DND-41 (cell line): ENCODE data around the gene ZNF79.

Source experiments
- ATAC-seq: fragments of 200-7000 bp; cut with Tn5 transposase; 3 replicates; pipeline ENCODE4 v1.9.1; 2021; ENCODE audit warnings: low read depth; ENCODE audit not compliant: insufficient read depth
- DNase-seq: peaks from one replicate; pipeline ENCODE4 v3.0.0-alpha.2; 2020
- H2AFZ ChIP-seq: 2 replicates; pipeline ENCODE4 v1.6.0; 2012; ENCODE audit warnings: low read depth, low read length
- H3K27ac ChIP-seq: 2 replicates; pipeline ENCODE4 v1.5.1; 2012; ENCODE audit warnings: low read length, inconsistent platforms
- H3K27me3 ChIP-seq: fragments of 200-600 bp; sonication (generic); 2 replicates; pipeline ENCODE4 v1.6.0; 2012; ENCODE audit warnings: low read length, mild to moderate bottlenecking, inconsistent platforms; ENCODE audit not compliant: insufficient read depth, poor library complexity
- H3K36me3 ChIP-seq: 2 replicates; pipeline ENCODE4 v1.5.1; 2012; ENCODE audit warnings: low read length, inconsistent platforms; ENCODE audit not compliant: insufficient read depth
- H3K4me1 ChIP-seq: 2 replicates; pipeline ENCODE4 v1.5.1; 2012; ENCODE audit warnings: mild to moderate bottlenecking, low read length; ENCODE audit not compliant: insufficient read depth
- H3K4me2 ChIP-seq: 2 replicates; pipeline ENCODE4 v1.6.0; 2012; ENCODE audit warnings: mild to moderate bottlenecking, moderate library complexity, low read length, inconsistent platforms; ENCODE audit not compliant: insufficient read depth
- H3K4me3 ChIP-seq, 2 experiments: fragments of 200-600 bp in 1 of 2; shearing (Covaris generic) in 1 of 2; 2 replicates each; pipeline ENCODE4 v1.5.1; 2012 to 2016; ENCODE audit warnings: inconsistent platforms in 2 of 2, low read length in 2 of 2, mild to moderate bottlenecking in 2 of 2, low read depth in 1 of 2, moderate library complexity in 1 of 2
- H3K79me2 ChIP-seq: 2 replicates; pipeline ENCODE4 v1.6.0; 2012; ENCODE audit warnings: low read length, inconsistent platforms; ENCODE audit not compliant: insufficient read depth
- H3K9ac ChIP-seq: 2 replicates; pipeline ENCODE4 v1.6.0; 2012; ENCODE audit warnings: low read depth, mild to moderate bottlenecking, inconsistent platforms, low read length, moderate library complexity
- H3K9me3 ChIP-seq: 2 replicates; pipeline ENCODE4 v1.5.1; 2012; ENCODE audit warnings: low read length, moderate library complexity, mild to moderate bottlenecking, inconsistent platforms; ENCODE audit not compliant: insufficient read depth, severe bottlenecking
- H4K20me1 ChIP-seq: 2 replicates; pipeline ENCODE4 v1.6.0; 2012; ENCODE audit warnings: low read length; ENCODE audit not compliant: insufficient read depth
- EZH2 ChIP-seq: IDR thresholded peaks from 3 replicates; pipeline ENCODE4 v1.6.1; 2012; ENCODE audit warnings: borderline replicate concordance, low read depth, mild to moderate bottlenecking, moderate library complexity, low read length, inconsistent platforms; ENCODE audit not compliant: severe bottlenecking
- TF ChIP-seq, protein P1 (sequence below): IDR thresholded peaks from 2 replicates; pipeline ENCODE4 v1.5.1; 2012; ENCODE audit warnings: borderline replicate concordance, low read length, moderate library complexity, mild to moderate bottlenecking; ENCODE audit not compliant: poor library complexity, severe bottlenecking; ENCODE audit errors: extremely low read depth

ZNF79 gene

DNA sequence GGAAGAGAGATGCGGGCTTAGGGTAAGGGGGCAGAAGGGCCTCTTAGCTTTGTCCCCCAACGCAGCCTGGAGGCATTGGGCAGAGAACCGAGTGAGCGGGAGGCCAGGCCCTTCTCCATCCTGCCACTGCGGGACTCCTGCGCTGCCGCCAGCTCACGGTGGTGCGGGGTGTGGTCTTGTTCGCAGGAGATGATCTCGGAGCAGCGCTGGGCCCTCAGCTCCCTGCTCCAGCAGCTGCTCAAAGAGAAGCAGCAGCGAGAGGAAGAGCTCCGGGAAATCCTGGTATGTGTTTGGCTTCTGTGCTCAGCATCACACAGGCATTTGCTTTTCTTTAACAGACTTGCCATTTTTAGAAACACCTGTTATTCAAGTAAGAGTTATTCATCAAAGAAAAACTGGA is 68.4 kb downstream of the ZNF79 start:
- Histone ChIP-seq H3K4me3 (no peak overlapping the region), H3K9ac (no peak overlapping the region), H3K4me2 (no peak overlapping the region), H3K27me3 (no peaks in the 10 kb centered on the region), H3K4me1 (no peaks in the 10 kb centered on the region), H3K9me3 (no peaks in the 10 kb centered on the region), H2AFZ (no peak overlapping the region), H3K36me3 (peaks cover 23% of the 10 kb centered on the region), H3K27ac (no peak overlapping the region), H3K79me2 (no peaks in the 10 kb centered on the region), H4K20me1 (no peaks in the 10 kb centered on the region; the same call in 1 of the 2 replicates)
- TF ChIP-seq, protein P1, sequence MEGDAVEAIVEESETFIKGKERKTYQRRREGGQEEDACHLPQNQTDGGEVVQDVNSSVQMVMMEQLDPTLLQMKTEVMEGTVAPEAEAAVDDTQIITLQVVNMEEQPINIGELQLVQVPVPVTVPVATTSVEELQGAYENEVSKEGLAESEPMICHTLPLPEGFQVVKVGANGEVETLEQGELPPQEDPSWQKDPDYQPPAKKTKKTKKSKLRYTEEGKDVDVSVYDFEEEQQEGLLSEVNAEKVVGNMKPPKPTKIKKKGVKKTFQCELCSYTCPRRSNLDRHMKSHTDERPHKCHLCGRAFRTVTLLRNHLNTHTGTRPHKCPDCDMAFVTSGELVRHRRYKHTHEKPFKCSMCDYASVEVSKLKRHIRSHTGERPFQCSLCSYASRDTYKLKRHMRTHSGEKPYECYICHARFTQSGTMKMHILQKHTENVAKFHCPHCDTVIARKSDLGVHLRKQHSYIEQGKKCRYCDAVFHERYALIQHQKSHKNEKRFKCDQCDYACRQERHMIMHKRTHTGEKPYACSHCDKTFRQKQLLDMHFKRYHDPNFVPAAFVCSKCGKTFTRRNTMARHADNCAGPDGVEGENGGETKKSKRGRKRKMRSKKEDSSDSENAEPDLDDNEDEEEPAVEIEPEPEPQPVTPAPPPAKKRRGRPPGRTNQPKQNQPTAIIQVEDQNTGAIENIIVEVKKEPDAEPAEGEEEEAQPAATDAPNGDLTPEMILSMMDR, result no peak
- TF ChIP-seq EZH2, result no peak
- DNase-seq, result no peak
- no peak for ATAC-seq

DNA sequence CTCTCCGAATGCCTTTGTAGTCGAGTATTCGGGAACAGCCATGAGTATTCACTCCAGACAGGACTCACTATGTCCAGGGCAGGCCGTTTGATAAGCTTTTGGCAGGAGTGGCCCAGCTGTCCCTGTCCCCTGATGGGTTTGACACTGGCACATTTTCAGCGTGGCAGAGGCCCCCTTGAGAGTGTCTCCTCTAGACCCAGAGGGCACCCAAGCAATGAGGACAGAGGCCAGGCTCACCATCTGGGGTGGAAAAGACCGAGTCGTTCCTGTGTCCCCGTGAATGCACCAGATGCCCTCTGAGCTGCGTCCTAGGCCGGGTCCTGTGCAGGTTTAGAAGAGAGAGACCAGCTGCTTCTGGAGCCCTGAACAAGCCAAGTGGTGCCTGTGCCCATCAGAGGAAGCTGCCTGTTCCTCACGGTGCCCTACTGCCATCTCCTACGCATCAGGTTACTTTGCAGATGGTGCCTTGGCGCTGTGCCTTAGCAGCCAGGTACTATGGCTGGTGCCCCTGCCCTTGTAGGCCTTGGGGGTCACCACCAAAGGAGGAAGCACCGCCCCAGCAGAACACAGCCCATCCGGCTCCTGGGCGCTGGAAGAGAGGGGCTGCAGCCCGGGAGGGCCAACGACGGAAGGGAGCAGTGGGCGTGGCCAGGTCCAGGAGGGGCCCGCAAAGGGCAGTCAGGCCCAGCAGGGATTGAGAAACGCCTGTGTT is 69.6 kb downstream of the ZNF79 start:
- Histone ChIP-seq H3K36me3 (peaks cover 23% of the 10 kb centered on the region), H3K4me1 (no peaks in the 10 kb centered on the region), H4K20me1 (no peaks in the 10 kb centered on the region; the same call in 1 of the 2 replicates), H3K9me3 (no peaks in the 10 kb centered on the region), H3K79me2 (no peaks in the 10 kb centered on the region), H2AFZ (no peak overlapping the region), H3K9ac (no peak overlapping the region), H3K27ac (no peak overlapping the region), H3K27me3 (no peaks in the 10 kb centered on the region), H3K4me2 (no peak overlapping the region), H3K4me3 (no peak overlapping the region)
- no peak for TF ChIP-seq EZH2
- TF ChIP-seq, protein P1, result no peak
- no peak for DNase-seq
- no peak for ATAC-seq

DNA sequence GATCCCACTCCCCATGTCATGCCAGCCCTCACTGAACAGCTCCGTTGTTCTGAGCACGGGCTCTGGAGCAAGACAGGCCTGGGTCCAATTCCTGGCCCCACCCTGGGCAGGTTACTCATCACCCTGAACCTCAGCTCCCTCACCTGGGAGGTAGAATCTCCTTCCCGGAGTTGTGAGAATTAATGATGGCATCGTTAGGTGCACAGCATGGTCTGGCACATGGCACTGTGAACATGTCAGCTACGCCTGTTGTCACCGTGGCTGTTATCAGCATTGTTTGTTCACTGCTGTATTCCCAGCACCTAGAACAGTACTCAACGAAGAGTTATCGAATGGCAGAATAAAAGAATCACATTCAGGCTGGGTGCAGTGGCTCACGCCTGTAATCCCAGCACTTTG is 70.1 kb downstream of the ZNF79 start:
- no peak for TF ChIP-seq EZH2
- TF ChIP-seq, protein P1, result no peak
- H3K36me3 ChIP-seq, result peaks cover 23% of the 10 kb centered on the region
- H3K27me3 ChIP-seq, result no peaks in the 10 kb centered on the region
- H3K4me2 ChIP-seq, result no peak overlapping the region
- no peaks in the 10 kb centered on the region for H3K9me3 ChIP-seq
- H3K4me3 ChIP-seq, result no peak overlapping the region
- H4K20me1 ChIP-seq, result no peaks in the 10 kb centered on the region; the same call in 1 of the 2 replicates
- H3K4me1 ChIP-seq, result no peaks in the 10 kb centered on the region
- ATAC-seq (no peak), DNase-seq (no peak)
- H3K9ac ChIP-seq, result no peak overlapping the region
- no peak overlapping the region for H2AFZ ChIP-seq
- H3K27ac ChIP-seq, result no peak overlapping the region
- H3K79me2 ChIP-seq, result no peaks in the 10 kb centered on the region
